ENCODE measurements around the gene CRIP2. TPM values are rescaled to one million over a fixed set of nuclear protein-coding genes. Genes with fewer than 3 reads are reported as not detected.

Gene CRIP2
- total and polyA plus RNA-seq, 2 of the 8 experiments (the other 6 are each of a cell fraction or from before 2014, with no cell fraction given) = 4.2 to 13.5 TPM

DNA sequence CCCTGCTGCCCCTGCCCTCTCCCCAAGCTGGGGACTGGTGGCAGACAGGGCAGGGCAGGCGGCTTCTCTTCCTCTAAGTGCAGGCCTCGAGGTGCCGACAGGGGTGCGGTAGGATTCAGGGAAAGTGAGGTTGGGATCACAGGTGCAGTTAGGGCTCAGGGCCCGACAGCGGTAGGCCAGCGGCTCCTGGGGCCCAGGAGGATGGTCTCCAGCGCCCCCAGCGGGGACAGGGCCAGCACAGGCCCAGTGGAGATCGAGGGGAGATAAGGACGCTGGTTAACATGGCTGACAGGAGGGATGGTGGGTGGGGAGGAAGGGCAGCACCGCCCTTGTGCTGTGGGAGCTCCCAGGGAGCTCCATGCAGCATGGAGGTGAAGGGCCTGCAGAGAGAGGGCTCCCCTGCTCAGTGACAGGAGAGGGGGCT is 11.1 kb downstream of the CRIP2 start (continued):
- TF ChIP-seq CHD1 (IDR thresholded peaks at IDR 0.05; ENCODE audit: low read depth, low read length) (no peak), TCF12 (IDR thresholded peaks at IDR 0.05; ENCODE audit: low read depth, low read length) (0 out of 2 replicates have a peak, but pooled peaks have one; percentile 34), HDAC2 (IDR thresholded peaks at IDR 0.05; ENCODE audit: borderline replicate concordance in 1 of 2, low read depth in 2 of 2, low read length in 2 of 2) (no peak)
